Fibroblast of the conjunctiva (primary cell): Measurements from ENCODE around the gene ZNF722.
"Not testable (repeated sequence)": the region's sequence is repeated elsewhere in the genome, so short reads cannot be mapped to it uniquely, and the experiment has no call there.

Experiments used
- DNase-seq: peaks from one replicate; pipeline ENCODE4 v3.0.0-alpha.2; 2010; ENCODE audit warnings: low read depth

The ZNF722 gene

GRCh38 chr7:63998549-63998948 lies at the start of gene ZNF722:
Gene ZNF722, plus strand, starts transcription at chr7:63998849. Its CDS starts 113 bp downstream, at chr7:63998962.
- DNase-seq, result no peak

- no peak for DNase-seq
Measured at GRCh38 chr7:63953181-63953580, 45.5 kb upstream of the ZNF722 start.

DNA sequence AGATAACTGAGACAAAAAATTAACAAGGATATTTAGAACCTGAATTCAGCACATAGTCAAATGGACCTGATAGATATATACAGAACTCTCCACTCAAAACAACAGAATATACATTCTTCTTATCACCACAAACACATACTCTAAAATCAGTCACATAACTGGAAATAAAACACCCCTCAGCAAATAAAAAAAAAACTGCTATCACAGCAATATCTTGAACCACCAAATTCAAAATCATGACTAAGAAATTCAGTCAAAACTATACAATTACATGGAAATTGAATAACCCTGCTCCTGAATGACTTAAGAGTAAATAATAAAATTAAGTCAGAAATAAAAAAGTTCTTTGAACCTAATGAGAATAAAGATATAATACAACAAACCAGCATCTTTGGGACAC lies 30.0 kb upstream of the ZNF722 start:
- no peak for DNase-seq

- DNase-seq, result not testable (repeated sequence)
Measured at GRCh38 chr7:64015496-64015895, 16.8 kb downstream of the ZNF722 start.

- no peak for DNase-seq
Measured at GRCh38 chr7:64035388-64035787, 36.7 kb downstream of the ZNF722 start.

- no peak for DNase-seq
Measured at GRCh38 chr7:64037095-64037494, 38.4 kb downstream of the ZNF722 start.

DNA sequence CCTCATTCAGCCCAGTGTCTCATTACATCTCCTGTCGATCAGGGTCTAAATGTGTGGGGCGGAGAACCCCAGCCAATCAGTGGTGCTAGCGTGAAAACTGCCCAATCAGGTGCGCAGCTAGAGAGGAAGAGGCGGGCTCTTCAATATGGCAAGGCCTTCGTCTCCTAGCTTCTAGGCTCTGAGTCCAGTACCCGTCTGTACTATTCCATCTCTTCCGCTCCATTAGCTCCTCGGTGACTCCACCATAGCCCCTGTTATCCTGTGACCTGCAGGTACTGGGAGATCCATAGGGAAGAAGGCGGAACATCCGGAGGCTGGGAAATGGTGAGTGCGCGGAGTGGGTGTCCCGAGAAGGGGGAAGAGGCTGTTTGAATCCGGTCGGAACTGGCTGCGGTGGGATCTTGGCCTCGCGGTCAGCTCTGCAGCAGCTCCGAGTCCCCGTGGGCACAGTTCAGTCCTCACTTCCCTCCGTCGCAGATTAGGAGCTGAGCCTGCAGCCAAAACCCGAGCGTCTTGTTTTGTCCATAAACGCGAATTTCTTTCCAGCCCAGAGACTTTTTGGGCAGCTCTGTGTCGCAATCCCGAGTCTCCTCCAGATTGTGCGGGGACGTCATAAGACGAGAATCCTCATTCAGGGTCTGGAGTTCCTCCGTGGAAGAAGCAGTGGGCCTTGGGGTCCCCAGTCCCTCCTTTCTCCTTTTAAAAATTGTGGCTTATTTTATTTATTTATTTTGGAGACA lies 46.8 kb downstream of the ZNF722 start, which contains the start of gene ZNF727:
ZNF727 (plus strand) TSS at position 134 of the 740 bp plus-strand sequence; CDS start at position 322, 188 bp downstream.
- DNase-seq, result no peak

DNA sequence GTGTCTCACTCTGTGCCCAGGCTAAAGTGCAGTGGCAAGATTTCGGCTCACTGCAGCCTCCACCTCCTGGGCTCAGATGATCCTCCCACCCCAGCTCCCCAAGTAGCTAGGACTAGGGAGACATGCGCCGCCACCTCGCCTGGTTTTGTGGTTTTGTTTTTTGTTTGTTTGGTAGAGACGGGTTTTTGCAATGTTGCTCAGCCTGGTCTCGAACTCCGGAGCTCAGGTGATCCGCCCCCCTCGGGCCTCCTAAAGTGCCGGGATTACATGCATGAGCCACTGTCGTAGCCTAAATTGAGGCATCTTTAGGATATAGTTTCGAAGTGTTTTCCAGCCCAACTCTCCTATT lies 47.4 kb downstream of the ZNF722 start:
- no peak for DNase-seq
